GM11168 (cell line): ENCODE results near the gene MC1R.
"Not testable (repeated sequence)": the region's sequence is repeated elsewhere in the genome, so short reads cannot be mapped to it uniquely, and the experiment has no call there.

ENCODE experiments used
- in situ Hi-C: fragments of 300-500 bp; cut with MboI; formaldehyde crosslinking; loops from one replicate; pipeline ENCODE4 v1.12.0; 2022; ENCODE audit warnings: low sequenced_read_pairs; ENCODE audit not compliant: unreplicated experiment

Gene MC1R

DNA sequence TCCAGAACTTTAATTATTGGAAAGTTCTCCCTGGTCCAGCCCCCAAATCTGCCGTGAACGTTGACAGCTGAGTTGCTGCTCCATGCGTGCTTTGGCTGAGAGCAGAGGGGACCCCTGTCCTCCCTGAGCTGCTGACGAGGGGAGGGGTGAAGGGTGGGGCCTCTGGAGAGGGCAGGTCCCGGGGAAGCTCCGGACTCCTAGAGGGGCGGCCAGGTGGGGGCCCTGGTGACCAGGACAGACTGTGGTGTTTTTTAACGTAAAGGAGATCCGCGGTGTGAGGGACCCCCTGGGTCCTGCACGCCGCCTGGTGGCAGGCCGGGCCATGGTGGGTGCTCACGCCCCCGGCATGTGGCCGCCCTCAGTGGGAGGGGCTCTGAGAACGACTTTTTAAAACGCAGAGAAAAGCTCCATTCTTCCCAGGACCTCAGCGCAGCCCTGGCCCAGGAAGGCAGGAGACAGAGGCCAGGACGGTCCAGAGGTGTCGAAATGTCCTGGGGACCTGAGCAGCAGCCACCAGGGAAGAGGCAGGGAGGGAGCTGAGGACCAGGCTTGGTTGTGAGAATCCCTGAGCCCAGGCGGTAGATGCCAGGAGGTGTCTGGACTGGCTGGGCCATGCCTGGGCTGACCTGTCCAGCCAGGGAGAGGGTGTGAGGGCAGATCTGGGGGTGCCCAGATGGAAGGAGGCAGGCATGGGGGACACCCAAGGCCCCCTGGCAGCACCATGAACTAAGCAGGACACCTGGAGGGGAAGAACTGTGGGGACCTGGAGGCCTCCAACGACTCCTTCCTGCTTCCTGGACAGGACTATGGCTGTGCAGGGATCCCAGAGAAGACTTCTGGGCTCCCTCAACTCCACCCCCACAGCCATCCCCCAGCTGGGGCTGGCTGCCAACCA, at the start of gene MC1R:
MC1R (plus strand) TSS at position 410 of the 895 bp plus-strand sequence; CDS start at position 807, 397 bp downstream.
- in situ Hi-C loops: no loop called here

DNA sequence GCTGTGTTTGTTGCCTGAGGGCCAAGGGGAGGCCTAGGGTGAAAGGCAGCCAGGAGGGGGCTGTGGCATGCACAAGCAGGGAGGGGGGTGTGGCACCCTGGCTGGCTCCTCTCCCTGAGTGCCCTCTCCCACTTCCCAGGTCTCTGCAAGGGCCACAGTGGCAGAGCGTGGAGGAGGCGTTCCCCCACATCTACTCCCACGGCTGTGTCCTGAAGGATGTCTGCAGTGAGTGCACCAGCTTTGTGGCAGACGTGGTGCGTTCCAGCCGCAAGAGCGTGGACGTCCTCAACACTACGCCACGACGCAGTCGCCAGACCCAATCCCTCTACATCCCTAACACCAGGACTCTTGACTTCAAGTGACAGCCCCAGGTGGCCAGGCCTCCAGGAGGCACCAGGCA, 48.8 kb upstream of the MC1R start:
- in situ Hi-C loops: loop anchor here (10.0 kb wide), 1 partner anchor 165 kb away; the partner anchor contains the start of gene SPATA2L

DNA sequence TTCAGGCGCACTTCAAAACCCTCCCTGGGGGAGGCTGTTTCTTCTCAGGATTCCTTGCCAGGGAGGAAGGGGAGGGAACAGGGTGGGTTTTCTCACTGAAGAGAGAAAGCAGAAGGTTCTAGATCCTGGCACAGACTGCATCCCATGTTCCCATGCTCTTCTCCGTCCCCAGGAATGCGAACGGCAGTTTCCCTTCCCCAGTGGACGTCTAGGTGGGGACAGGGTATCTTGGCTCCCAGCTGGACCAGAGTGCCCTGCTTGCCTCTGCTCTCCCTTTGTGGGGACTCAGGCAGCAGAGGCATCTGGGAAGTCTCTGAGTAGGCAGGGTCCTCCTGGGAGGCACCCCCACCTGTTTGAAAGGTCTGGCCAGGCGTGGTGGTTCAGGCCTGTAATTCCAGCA, 48.2 kb upstream of the MC1R start:
- in situ Hi-C loops: no loop called here

DNA sequence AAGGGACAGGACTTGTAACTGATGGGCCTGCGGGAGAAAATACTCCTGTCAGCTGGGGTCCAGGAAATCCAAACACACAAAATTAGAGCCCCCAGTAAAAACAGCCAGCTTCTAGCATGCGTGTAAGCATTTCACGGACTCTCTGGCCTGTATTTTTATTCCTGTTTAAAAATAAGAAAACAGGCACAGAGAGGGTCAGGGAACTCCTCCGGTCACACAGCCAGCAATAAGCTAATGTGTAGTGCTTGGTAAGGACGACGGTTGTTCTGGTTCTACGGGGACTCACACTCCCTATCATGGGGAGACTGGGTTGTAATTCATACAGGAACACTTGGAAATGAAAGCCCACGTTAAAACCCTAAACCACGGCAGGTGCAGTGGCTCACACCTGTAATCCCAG, 46.8 kb upstream of the MC1R start:
- in situ Hi-C loops: no loop called here

DNA sequence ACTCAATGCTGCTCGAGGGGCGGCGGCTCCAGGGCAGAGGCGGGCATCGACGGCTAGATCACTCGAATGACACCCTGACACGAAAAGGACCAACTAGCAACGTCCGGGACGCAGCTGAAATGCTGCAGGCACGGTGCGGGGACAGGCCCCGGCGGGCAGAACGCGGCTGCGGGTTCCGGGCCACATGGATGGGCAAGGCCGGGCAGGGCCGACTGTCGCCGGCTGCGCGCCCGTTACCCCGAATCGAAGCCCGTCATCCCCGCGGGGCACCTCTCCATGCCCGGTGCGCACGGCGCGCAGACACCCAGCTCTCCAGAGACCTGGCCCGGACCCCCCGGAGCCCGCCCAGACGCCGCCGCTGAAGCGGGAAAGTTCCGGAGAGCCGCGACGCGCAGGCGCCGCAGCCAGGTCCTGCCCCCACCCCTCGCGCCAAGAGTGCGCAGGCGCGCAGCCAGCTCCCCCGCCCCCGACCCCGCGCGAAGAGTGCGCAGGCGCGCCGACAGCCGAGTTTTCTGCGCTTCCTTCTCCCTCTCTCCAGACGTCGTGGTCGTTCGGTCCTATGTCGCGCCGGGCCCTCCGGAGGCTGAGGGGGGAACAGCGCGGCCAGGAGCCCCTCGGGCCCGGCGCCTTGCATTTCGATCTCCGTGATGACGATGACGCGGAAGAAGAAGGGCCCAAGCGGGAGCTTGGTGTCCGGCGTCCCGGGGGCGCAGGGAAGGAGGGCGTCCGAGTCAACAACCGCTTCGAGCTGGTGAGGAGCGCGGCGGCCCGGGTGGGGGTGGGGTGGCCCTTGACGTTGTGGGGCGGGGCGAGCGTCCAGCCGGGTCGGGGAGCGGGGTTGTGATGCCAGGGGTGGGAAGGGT, 45.3 kb upstream of the MC1R start, which contains the start of gene TCF25:
TCF25 (plus strand) TSS at position 484 of the 863 bp plus-strand sequence; CDS start at position 560, 76 bp downstream.
- in situ Hi-C loops: no loop called here

DNA sequence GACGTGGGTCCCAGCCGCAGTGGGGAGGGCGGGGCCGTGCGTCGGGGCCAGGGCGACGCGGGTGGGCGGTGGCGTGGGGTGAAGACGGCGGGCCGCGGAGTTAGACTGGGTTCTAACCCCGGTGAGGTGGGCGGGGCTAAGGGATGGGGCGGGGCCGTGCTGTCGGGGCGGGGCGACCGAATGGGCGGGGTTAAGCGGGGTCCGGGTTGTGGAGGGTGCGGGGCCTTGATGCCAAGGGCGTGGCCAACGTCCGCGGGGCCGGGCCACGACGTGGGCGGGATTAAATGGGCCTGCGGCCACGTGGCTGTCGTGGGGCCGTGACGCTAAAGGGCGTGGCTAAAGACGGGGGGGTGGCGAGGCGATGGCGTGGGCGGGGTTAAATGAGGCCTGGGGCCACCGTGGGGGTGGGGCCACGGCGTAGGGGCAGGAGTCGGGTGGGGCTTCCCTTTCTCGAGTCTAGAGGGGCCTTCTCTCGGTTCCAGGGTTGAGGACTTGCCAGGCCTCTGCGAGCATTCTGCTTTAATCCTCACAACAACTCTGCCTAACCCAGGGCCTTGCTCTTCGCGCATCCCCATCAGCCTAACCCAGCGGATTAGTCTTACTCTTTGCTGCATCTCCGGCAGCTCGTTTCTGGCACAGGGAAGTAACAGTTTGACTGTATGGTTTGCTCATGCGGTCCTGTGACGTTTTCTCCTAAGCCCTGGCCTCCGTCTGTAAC, 44.5 kb upstream of the MC1R start:
- in situ Hi-C loops: no loop called here

DNA sequence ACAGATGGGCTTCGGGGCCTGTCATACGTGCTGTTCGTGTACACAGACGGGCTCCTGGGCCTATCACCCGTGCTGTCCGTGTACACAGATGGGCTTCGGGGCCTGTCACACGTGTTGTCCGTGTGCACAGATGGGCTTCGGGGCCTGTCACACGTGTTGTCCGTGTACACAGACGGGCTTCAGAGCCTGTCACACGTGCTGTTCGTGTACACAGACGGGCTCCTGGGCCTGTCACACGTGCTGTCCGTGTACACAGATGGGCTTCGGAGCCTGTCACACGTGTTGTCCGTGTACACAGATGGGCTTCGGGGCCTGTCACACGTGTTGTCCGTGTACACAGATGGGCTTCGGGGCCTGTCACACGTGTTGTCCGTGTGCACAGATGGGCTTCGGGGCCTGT, 39.5 kb upstream of the MC1R start:
- in situ Hi-C loops: not testable (repeated sequence)

DNA sequence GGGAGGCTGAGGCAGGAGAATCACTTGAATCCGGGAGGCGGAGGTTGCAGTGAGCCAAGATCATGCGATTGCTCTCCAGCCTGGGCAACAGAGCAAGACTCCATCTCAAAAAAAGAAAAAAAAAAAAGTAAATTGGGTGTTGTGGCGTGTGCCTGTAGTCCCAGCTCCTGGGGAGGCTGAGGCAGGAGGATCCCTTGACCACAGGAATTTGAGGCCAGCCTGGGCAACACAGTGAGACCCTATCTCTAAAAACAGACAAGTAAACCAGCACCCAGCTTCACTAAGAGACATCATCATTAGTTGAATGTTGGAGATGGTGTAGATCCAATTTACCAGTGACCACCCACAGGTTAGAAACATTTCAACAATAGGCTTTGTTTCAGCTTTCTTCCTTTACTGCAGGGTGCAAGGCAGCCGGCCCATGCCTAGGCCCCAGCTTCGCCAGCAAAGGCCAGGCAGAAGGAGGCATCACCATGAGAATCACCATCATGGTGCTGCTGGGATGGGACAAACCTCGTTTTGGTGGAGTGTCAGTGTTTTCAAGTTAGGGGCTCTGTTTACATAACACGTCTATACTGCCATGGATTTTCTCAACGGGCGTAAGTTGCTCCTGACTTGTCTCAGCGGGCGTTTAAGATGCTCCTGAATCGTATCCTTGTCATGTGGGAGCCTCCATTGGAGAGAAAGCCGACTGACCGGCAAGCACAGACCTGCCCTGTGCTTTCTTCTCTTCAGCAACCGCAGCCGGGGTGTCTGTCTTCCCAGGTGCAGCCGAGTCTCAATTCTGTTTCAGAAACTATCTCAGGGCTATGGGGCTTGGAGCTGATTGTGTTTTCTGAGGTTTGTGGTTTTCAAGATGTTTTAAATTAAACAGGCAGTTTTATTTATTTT, 37.9 kb upstream of the MC1R start:
- in situ Hi-C loops: no loop called here

DNA sequence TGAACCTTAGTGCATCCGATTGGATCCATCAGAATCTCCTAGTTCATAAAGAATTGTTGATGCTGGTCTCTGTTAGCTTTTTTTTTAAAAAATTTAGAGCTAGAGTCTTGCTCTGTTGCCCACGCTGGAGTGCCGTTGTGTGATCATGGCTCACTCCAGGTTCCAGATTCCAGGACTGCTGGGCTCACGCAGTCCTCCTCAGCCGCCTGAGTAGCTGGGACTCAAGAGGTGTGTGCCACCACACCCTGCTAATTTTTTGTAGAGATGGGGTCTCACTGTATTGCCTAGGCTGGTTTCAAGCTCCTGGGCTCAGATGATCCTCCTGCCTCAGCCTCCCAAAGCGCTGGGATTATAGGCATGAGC, 37.3 kb upstream of the MC1R start:
- in situ Hi-C loops: no loop called here

DNA sequence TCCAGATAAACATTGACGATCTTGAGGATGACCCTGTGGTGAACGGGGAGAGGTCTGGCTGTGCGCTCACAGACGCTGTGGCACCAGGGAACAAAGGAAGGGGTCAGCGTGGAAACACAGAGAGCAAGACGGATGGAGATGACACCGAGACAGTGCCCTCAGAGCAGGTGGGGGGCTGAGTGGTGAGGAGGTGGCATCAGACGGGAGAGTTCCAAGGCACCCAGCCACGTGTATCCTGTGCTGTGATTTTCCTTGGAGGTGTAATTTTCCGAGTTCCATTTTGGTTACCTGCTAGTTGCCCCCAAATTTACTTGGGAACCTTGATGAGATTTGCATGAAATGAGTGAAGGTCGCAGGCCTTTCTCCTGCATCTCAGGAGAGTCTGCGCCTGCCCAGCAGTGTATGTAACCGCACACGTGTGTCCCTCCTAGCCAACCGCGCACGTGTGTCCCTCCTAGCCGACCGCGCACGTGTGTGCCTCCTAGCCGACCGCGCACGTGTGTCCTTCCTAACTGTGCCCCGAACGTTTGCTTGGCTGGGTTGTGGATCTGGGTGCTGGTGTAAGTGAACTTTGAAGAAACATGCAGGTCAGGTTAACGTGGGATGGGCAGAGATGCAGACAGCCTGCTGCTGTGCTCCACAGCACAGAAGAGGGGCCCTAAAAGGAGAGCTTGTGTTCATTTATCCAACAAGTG, 35.2 kb upstream of the MC1R start:
- in situ Hi-C loops: no loop called here

DNA sequence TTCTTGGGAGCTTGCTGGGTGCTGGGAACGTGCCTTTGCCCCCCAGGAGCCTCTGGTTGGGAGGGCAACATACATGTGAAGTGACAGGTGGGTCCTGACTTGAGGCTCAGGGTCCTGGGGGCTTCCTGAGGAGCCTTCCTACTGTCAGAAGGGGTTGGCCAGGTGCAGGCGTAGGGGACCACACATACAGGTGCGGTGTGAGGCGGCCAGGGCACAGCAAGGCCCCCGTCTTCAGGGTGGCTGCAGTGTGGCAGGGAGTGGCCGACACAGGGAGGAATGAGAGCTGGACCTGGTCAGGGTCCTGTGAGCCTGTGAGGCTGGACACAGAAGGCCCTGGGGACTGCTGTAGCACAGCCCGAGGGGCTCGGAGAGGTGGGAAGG, 34.6 kb upstream of the MC1R start:
- in situ Hi-C loops: no loop called here

DNA sequence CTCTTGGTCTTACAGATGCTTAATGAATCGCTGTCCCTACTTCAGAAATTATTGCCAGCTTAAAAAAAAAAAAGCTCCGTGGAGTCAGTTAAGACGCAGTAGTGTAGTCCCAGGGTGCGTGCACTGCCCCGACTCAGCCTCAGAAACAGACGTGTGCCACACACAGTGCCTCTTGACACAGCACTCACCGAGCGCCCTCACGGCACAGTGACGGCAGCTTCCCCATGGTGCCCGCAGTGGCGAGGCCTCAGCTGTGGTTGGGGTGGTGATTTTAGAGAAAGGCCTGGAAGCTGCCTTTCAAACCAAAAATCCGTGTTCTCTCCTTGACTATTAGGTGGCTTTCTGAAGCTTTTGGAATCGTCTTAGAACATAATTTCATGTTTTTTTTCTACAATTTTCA, 31.4 kb upstream of the MC1R start:
- in situ Hi-C loops: no loop called here

DNA sequence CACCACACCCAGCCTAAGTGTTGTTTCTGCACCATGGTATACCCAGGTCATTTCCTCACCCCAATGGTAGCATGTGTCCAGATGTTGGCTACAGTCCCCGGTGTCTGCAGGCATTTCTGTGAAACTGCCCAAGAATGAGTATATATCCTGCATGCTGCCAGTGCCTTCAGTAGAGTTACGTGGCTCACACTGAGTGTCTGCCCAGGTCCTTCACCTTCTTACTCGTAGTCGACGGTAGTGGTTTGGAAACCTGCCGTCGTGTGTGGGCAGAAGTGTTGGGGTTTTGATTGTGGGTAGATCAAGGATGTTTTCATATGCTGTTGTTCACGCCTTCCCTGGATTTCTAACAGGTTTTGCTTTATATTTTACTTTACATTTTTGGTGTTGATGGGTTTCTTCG, 28.5 kb upstream of the MC1R start:
- in situ Hi-C loops: no loop called here

DNA sequence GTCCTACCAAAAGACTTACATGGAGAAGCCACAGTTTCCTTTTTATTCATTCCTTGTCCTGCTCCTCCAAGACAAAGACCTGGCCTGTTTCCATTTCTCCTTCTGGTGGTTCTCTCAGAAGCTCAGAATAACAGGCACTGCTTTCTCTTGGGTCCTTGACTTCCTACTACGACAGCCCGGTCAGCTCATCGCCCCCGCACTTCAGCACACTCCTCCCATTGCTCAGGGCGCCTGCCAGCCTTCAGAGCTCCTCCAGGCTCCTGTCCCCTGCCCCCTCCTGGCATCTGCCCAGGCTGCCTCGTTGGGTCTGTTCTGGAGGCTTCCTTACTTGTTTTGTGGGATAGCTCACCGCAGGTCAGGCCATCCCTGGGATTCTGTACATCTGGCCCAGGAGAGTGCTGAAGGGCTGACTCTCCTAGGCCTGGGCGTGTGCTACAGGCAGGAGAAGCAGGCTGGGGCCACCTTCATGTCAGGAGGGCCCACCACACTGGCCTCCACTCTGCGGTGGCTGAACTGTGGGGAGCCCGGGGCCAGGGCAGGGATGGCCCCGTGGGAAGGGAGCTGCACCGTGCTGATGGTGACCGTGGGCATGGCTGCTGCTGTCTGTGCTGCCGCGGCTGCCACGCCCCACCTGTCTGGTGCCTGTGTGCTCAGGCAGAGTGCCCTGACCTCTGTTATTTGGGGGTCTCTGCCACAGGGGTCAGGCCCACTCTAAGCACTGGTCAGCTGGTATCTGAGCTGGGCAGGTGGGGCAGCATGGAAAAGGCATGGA, 27.6 kb upstream of the MC1R start:
- in situ Hi-C loops: no loop called here

DNA sequence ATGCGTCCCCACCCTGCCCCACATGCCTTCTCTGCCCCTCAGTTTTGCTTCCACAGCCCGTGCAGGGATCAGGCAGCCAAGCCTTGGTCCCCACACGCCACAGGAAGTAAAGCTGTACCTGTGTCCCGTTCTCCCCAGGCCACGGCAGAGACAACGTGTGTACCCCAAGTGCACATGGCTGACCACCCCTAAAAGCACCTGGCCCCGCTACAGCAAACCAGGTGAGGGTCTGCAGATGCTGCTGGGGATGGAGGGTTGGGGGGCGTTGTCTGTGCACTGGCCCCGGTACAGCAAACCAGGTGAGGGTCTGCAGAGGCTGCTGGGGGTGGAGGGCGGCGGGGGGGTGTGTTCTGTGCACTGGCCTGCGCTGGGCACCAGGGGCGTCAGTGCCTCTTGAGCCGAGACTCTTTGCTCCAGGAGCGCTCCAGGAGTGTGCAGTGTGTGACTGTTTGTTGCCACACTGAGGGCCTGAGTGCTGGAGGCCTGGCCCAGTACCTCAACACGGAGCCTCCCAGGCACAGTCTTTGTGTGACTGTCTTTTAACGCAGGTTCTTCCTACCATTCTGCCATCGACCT, 26.5 kb upstream of the MC1R start:
- in situ Hi-C loops: no loop called here

DNA sequence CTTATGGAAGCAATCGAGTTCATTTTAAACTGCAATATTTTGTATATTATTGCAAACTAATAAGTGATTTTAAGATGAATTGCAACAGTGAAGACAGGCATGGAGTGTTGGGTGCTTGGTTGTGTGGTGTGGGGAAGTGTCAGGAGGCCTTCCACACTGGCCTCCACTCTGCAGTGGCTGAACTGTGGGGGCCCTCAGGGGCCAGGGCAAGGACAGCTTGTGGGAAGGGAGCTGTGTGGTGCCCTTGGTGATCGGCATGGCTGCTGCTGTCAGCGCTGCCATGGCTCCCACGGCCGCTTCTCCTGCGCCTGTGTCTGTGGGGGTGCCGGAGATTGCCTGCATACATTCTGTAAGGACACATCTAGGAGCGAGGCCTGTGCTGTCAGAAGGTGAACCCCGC, 26.0 kb upstream of the MC1R start:
- in situ Hi-C loops: no loop called here

DNA sequence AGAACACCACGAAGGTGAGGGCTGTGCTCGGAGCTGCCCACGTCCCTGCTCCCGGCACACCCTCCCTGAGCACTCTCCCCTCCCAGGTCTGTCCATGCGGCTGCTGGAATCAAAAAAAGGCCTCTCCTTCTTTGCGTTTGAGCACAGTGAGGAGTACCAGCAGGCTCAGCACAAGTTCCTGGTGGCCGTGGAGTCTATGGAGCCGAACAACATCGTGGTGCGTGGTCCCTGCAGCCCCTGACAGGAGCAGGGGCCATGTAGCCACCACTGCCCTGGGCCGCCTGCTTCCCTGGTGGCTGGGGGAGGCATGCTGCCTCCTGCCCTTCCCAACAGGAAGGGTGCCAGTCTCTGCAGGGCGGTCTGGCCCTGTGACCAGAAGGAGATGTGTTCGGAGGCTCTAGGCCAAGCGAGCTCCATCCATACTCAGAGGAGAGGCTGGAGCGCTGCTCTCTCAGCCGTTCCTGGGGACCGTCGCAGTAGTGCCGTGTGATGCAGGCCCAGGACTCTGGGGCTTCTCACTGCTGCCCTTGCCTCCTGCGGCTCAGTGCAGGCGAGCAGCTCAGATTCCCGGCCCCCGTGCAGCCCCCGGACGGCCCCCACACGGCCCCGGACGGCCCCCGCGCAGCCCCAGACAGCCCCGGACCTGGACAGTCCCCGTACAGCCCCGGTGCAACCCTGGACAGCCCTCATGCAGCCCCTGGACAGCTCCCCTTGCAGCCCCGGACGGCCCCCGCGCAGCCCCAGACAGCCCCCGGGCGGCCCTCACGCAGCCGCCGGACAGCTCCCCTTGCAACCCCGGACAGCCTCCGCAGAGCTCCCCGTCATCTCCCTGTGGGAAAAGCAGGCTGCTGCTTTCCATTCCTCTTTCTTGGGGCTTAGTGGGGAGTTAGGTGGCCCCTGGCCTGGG, 24.8 kb upstream of the MC1R start:
- in situ Hi-C loops: no loop called here
